ENCODE data around the gene EIF1.

EIF1 gene

DNA sequence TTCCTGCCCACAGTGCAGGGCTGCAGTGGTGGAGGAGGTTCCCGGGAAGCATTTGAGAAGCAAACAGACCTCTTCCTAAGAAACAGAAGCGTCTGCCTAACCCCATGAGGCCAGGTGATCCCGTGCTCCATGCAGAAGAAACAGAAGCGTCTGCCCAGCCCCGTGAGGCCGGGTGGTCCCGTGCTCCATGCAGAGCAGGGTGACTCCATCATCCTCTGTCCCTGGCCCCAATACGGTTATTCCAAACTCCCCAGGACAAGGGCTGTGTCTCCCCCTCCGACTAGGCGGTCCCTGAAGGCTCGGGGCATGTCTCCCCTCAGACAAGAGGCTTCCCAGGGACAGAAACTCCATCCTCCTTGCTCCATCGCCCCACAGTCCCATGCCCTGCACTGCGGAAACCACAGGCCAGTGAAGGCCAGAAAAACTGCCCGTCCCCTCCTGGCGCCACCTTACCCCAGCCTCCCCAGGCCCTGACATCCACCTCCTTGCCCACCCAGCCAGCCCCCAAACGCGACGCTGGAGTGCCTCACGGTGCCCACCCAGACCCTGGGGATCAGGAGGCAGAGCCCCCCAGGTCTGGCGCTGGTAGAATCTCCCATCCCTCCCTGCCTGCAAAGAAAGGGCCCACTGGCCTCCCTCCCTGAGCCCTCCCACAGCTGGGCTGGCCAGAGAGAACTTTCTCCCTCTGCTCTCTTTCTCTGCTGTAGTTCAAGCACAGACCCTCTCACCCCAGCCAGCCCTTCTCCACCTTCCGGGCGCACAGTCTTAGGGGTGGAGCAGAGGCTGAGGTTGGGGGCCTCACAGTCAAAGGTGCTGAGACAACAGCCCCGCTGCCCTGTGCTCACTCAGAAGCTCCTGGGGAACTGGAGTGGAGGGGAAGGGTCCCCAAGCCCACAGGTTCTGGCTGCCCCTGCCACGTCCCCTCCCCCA lies 33.7 kb upstream of the EIF1 start:
- Histone ChIP-seq H4K20me1 (peaks cover 0 to 7% (median 0%) of the 10 kb centered on the region in 11 experiments; a peak in 1 of 22 replicates), H3K4me1 (peaks cover 14 to 29% (median 19%) of the 10 kb centered on the region in 10 experiments), H3K36me3 (no peaks in the 10 kb centered on the region), H3K4me2 (no peak overlapping the region), H3K27ac (no peak overlapping the region), H3K4me3 (no peak overlapping the region), H3K9ac (no peak overlapping the region), H3K27me3 (no peaks in the 10 kb centered on the region), H3K9me3 (replicated peaks in 1 of 11) (no peaks in the 10 kb centered on the region)
- no peak for TF ChIP-seq Cebpa-rat (IDR thresholded peaks at IDR 0.05)

DNA sequence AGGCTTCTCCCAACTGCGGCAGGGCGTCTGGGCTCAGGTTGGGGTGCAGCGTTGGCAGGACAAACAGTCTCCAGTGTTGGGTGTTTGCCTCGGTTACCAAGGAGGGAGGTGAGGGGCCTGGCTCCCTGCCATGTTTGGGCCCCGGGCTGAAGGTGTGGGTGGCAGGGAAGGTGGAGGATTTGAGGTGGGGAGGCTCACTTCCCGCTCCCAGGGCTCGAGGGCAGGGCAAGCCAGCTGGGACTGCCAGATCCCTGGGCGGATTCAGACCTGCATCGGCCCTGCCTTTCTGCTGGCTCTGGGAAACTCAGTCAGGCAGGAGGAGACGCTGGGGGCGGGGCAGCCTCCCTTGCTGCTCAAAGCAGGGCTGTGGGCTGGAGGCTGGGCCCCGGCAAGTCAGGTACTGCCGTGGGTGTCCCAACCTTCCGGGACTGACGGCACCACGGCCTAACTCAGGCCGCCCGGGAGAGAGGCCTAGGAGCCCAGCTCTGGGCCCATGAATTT lies 33.0 kb upstream of the EIF1 start:
- no peak overlapping the region for H3K4me2 ChIP-seq
- H4K20me1 ChIP-seq = peaks cover 0 to 7% (median 0%) of the 10 kb centered on the region in 11 experiments; a peak in 1 of 22 replicates
- no peaks in the 10 kb centered on the region for H3K9me3 ChIP-seq (replicated peaks in 1 of 11)
- peaks cover 13 to 23% (median 16%) of the 10 kb centered on the region in 10 experiments for H3K4me1 ChIP-seq
- H3K36me3 ChIP-seq = no peaks in the 10 kb centered on the region
- H3K9ac ChIP-seq = no peak overlapping the region
- H3K27ac ChIP-seq = no peak overlapping the region
- TF ChIP-seq Cebpa-rat (IDR thresholded peaks at IDR 0.05) = no peak
- no peak overlapping the region for H3K4me3 ChIP-seq
- no peaks in the 10 kb centered on the region for H3K27me3 ChIP-seq

DNA sequence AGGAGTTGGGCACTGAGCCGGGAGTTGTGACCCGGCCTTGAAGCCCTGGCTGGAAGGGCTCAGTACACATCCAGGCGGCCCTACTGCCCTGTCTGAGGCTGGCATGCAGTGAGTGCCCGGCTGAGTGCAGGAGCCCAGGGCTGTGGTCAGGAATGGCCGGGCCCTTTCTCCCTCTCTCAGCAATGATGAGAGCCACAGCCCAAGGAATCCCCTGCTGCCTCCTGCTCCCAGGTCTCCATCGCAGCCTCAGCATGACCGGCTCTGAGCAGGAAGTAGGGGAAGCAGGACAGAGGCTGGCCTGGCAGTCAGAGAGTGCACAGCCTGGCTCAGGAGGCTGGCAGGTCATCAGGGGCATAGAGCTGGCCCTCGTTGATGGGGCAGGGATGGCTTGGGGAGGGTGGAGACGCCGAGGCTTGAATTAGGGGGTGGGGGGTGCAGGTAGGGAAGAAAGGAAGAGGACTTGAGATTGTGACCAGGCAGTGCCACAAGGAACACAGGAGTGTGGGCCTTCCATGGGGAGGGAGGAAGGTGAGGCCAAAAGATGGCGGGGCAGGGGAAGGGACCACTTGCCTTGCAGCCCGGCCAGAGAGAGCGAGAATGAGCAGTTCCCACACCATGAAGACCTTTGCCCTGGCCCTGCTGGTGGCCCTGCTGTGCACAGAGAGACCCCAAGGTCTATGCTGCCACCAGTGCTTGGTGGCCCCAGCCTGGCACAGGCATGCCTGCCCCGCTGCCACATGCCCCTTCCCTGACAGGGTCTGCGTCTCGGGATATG lies 32.2 kb upstream of the EIF1 start:
- H3K9me3 ChIP-seq (replicated peaks in 1 of 11) = no peaks in the 10 kb centered on the region
- H4K20me1 ChIP-seq = peaks cover 0 to 7% (median 0%) of the 10 kb centered on the region in 11 experiments; a peak in 1 of 22 replicates
- H3K4me3 ChIP-seq = no peak overlapping the region
- no peak for TF ChIP-seq Cebpa-rat (IDR thresholded peaks at IDR 0.05)
- 0 out of 22 replicates have a peak overlapping the region, but pooled peaks of 1 of the 11 experiments have one; percentile 56 for H3K9ac ChIP-seq
- H3K4me1 ChIP-seq = peaks cover 11 to 19% (median 16%) of the 10 kb centered on the region in 10 experiments
- no peaks in the 10 kb centered on the region for H3K27me3 ChIP-seq
- H3K36me3 ChIP-seq = no peaks in the 10 kb centered on the region
- H3K27ac ChIP-seq = no peak overlapping the region
- H3K4me2 ChIP-seq = peak overlapping the region; percentile 45 to 74 (median 70); a peak in 17 of 22 replicates

DNA sequence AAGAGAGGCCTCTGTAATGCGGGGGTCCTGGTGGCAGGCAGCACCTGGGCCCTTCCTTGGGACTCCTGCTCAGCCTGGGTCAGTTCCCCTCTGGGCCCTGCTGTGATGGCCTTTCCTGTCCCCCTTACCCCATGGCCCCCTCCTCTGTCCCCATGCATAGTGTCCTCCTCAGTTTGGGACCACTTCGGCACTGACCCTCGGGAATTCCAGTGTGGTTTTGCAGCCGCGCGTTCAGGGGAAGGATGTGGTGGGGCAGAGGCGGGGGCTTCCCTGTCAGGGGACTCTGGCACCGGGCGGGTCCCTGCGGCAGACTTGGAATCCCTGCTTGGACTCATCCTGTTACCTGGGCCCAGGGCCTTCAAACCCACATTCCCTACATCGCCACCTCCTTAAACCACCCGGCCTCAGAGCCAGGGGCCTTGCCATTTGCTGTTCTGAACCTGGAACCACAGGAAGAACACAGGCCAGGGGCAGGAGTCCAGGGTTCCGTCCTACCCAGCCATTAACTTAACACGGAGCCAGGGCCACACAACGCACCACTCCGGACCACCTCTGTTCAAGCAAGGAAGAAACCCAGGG lies 31.4 kb upstream of the EIF1 start:
- no peaks in the 10 kb centered on the region for H3K27me3 ChIP-seq
- no peak overlapping the region for H3K4me3 ChIP-seq
- no peak for TF ChIP-seq Cebpa-rat (IDR thresholded peaks at IDR 0.05)
- peak overlapping the region in 7 of 11 experiments; percentile 4 to 56 (median 18); a peak in 8 of 22 replicates for H3K9ac ChIP-seq
- H3K4me1 ChIP-seq = peaks cover 11 to 19% (median 16%) of the 10 kb centered on the region in 10 experiments
- H4K20me1 ChIP-seq = peaks cover 0 to 7% (median 0%) of the 10 kb centered on the region in 11 experiments; a peak in 1 of 22 replicates
- no peaks in the 10 kb centered on the region for H3K36me3 ChIP-seq
- H3K4me2 ChIP-seq = peak overlapping the region; percentile 45 to 74 (median 70)
- no peaks in the 10 kb centered on the region for H3K9me3 ChIP-seq (replicated peaks in 1 of 11)
- no peak overlapping the region for H3K27ac ChIP-seq

DNA sequence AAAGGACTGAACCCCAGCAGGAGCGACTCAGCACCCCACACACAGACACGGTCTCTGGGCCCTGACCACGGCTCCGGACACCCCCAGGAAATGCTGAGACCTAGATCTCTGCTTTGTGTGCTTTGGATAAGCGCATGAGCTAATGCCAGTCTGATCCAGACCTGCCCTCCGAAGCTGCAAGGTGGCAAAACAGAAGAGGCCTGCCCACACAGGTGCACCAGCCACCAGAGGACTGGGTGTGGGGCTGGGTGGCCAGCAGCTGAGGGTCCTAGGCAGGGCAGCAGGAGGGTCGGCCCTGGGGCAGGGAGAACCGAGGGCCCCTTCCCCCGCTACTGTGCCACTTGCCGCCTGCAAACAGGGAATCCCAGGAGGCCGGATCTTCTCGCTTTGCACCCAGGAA lies 30.7 kb upstream of the EIF1 start:
- Histone ChIP-seq H3K27ac (no peak overlapping the region), H3K9ac (peak overlapping the region in 1 of 11 experiments; percentile 15; a peak in 3 of 22 replicates), H3K27me3 (no peaks in the 10 kb centered on the region), H3K36me3 (no peaks in the 10 kb centered on the region), H3K4me1 (peaks cover 11 to 19% (median 16%) of the 10 kb centered on the region in 10 experiments), H4K20me1 (peaks cover 0 to 7% (median 0%) of the 10 kb centered on the region in 11 experiments; a peak in 1 of 22 replicates), H3K9me3 (replicated peaks in 1 of 11) (no peaks in the 10 kb centered on the region), H3K4me3 (no peak overlapping the region), H3K4me2 (peak overlapping the region in 10 of 11 experiments; percentile 45 to 74 (median 70); a peak in 17 of 22 replicates)
- no peak for TF ChIP-seq Cebpa-rat (IDR thresholded peaks at IDR 0.05)

DNA sequence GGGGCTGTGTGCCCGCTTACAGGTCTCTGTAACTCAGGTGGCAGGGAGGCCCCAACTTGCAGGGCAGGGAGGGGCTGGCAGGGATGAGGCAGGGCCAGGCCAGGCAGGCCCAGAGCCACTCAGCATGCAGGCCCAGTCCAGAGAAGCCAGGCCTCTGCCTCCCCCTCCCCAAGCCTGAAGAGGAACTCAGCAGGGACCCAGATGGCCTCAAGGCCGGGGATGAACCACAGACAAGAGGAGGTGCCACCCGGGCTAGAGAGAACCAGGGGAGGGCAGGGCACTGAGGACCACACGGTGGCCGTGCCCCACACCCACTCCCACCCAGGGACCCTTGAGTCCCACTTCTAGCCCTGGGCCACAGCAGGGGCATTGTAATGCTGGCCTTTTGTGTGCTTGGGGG lies 29.8 kb upstream of the EIF1 start:
- no peaks in the 10 kb centered on the region for H3K9me3 ChIP-seq (replicated peaks in 1 of 11)
- no peak overlapping the region for H3K4me3 ChIP-seq
- H3K4me1 ChIP-seq = peaks cover 11 to 24% (median 16%) of the 10 kb centered on the region in 10 experiments
- H3K9ac ChIP-seq = 0 out of 22 replicates have a peak overlapping the region, but pooled peaks of 1 of the 11 experiments have one; percentile 36
- no peak for TF ChIP-seq Cebpa-rat (IDR thresholded peaks at IDR 0.05)
- no peak overlapping the region for H3K27ac ChIP-seq
- H3K36me3 ChIP-seq = no peaks in the 10 kb centered on the region
- peaks cover 0 to 4% (median 0%) of the 10 kb centered on the region in 11 experiments; a peak in 1 of 22 replicates for H4K20me1 ChIP-seq
- no peaks in the 10 kb centered on the region for H3K27me3 ChIP-seq
- no peak overlapping the region for H3K4me2 ChIP-seq

DNA sequence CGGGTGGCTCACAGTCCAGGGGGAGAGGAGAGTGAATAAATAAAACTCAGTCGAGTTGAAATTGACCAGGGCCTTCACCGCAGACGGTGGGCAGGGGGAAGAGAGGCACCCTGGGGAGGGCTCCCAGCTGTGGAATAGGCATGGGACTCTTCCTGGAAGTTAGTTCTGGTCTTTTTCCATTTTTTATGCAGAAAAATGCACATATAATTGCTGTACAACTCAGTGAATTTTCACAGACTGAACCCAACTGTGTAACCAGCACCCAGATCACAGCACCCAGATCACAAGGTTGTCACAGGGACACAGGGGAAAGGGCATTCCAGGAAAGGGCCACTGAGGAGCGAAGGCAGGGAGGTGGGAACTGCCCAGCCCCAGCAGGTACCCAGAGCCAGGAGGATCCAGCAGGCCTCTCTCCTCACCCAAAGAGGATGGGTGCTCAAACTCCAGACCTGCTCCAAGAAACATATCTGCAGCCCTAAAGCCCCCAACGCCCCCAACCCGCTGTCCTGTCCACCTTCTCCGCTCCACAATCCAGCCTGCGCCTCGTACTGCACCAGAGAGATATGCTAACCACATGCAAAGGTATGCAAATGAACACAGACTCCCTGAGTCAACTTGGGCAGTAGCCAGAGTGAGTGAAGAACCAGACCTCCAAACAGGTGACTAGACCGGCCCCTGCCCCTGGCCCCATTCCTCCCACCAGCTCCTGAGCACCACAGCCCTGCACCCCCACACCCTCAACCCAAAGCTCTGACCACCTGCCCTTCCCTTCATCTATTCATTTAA lies 29.1 kb upstream of the EIF1 start:
- Histone ChIP-seq H3K27me3 (no peaks in the 10 kb centered on the region), H3K9me3 (replicated peaks in 1 of 11) (no peaks in the 10 kb centered on the region), H3K4me3 (no peak overlapping the region), H4K20me1 (no peaks in the 10 kb centered on the region), H3K36me3 (no peaks in the 10 kb centered on the region), H3K27ac (no peak overlapping the region), H3K4me1 (peaks cover 11 to 25% (median 16%) of the 10 kb centered on the region in 10 experiments), H3K4me2 (no peak overlapping the region), H3K9ac (no peak overlapping the region; a peak in 1 of 22 replicates)
- no peak for TF ChIP-seq Cebpa-rat (IDR thresholded peaks at IDR 0.05)

DNA sequence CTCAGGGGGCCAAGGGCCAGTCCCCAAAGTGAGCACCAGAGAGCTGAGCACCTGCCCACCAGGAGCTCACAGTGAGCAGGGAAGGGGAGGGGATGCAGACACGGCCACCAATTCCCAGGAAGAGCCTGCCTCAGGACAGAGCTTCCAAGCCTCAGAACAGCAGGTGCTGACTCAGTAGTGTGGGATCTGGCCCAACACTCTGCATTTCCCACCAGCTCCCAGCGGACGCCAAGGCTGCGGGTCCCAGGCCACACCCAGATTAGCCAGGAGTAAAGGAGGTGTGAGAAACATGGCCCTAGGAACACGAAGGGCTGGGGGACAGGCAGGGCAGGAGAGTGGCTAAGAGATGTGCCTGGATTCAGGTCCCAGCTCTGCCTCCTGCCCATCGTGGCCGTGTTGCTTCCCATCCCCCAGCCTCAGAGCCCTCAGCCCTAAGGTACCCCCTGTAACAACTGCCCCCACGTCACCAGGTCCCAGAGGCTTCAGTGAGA lies 28.4 kb upstream of the EIF1 start:
- Histone ChIP-seq H3K27me3 (no peaks in the 10 kb centered on the region), H3K4me1 (peaks cover 13 to 27% (median 16%) of the 10 kb centered on the region in 10 experiments), H3K4me2 (no peak overlapping the region), H3K9me3 (replicated peaks in 1 of 11) (no peaks in the 10 kb centered on the region), H3K9ac (no peak overlapping the region), H3K36me3 (no peaks in the 10 kb centered on the region), H4K20me1 (no peaks in the 10 kb centered on the region), H3K4me3 (no peak overlapping the region), H3K27ac (no peak overlapping the region)
- TF ChIP-seq Cebpa-rat (IDR thresholded peaks at IDR 0.05) = no peak
